Peyer's patch (tissue), 4 donors: ENCODE measurements around the gene PPP4R4. TPM values are rescaled to one million over a fixed set of nuclear protein-coding genes. Genes with fewer than 3 reads are reported as not detected.
"Not testable (repeated sequence)": the region's sequence is repeated elsewhere in the genome, so short reads cannot be mapped to it uniquely, and the experiment has no call there.

Experiments used
- DNase-seq, 3 donors: peaks; one replicate each; pipeline ENCODE4 v3.0.0-alpha.2; 2017 to 2019
- H3K27ac ChIP-seq, 4 donors: fragments of 200-600 bp; sonication (generic); one replicate each; pipeline ENCODE4 v1.5.1; 2016 to 2019
- H3K27me3 ChIP-seq, 2 donors: fragments of 200-600 bp; sonication (generic); one replicate each; pipeline ENCODE4 v1.5.1; 2019
- H3K36me3 ChIP-seq, 3 donors: fragments of 200-600 bp; sonication (generic); one replicate each; pipeline ENCODE4 v1.5.1; 2016 to 2019
- H3K4me1 ChIP-seq, 4 donors: fragments of 200-600 bp; sonication (generic); one replicate each; pipeline ENCODE4 v1.5.1; 2016 to 2019
- H3K4me3 ChIP-seq, 4 donors: fragments of 200-600 bp; sonication (generic); 1 replicate in 3 of 4; 2 replicates in 1 of 4; pipeline ENCODE4 v1.5.1; 2016 to 2019; ENCODE audit warnings: mild to moderate bottlenecking in 1 of 4
- H3K9me3 ChIP-seq, 4 donors: fragments of 200-600 bp; sonication (generic); one replicate each; pipeline ENCODE4 v1.5.1; 2016 to 2019; ENCODE audit warnings: mild to moderate bottlenecking in 1 of 4
- POLR2A ChIP-seq, 2 donors: fragments of 450-650 bp; IDR thresholded peaks; one replicate each; pipeline ENCODE4 v1.5.1; 2017; ENCODE audit warnings: antibody characterized with exemption in 2 of 2, mild to moderate bottlenecking in 2 of 2, moderate library complexity in 2 of 2
- total RNA-seq, 4 donors: library from RNA; depleted of rRNA; stranded (reverse); fragments of >200 nt; gene quantifications; one replicate each; pipeline ENCODE4 v1.1.0, GENCODE V29; 2016
- TF ChIP-seq, protein P1 (sequence below), 6 experiments: fragments of 450-650 bp in 4 of 6; fragments of 200-600 bp in 2 of 6; sonication (generic) in 1 of 6; IDR thresholded peaks; one replicate each; pipeline ENCODE4 v1.5.1; 2017 to 2019; ENCODE audit warnings: antibody characterized with exemption in 6 of 6, mild to moderate bottlenecking in 3 of 6, moderate library complexity in 1 of 6

The PPP4R4 gene
- total RNA-seq, 4 donors from 2014 or later = 2.5 to 5.0 TPM; not detected in 2

- TF ChIP-seq, protein P1, sequence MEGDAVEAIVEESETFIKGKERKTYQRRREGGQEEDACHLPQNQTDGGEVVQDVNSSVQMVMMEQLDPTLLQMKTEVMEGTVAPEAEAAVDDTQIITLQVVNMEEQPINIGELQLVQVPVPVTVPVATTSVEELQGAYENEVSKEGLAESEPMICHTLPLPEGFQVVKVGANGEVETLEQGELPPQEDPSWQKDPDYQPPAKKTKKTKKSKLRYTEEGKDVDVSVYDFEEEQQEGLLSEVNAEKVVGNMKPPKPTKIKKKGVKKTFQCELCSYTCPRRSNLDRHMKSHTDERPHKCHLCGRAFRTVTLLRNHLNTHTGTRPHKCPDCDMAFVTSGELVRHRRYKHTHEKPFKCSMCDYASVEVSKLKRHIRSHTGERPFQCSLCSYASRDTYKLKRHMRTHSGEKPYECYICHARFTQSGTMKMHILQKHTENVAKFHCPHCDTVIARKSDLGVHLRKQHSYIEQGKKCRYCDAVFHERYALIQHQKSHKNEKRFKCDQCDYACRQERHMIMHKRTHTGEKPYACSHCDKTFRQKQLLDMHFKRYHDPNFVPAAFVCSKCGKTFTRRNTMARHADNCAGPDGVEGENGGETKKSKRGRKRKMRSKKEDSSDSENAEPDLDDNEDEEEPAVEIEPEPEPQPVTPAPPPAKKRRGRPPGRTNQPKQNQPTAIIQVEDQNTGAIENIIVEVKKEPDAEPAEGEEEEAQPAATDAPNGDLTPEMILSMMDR (IDR thresholded peaks at IDR 0.05) = no peak
- no peak for TF ChIP-seq POLR2A (IDR thresholded peaks at IDR 0.05)
Observed at GRCh38 chr14:94244182-94244581, 70.1 kb downstream of the PPP4R4 start.

GRCh38 chr14:94264195-94264594 lies 90.1 kb downstream of the PPP4R4 start:
- H3K4me1 ChIP-seq = not testable (repeated sequence)

More at GRCh38 chr14:94244182-94244581, 70.1 kb downstream of the PPP4R4 start:
- H3K27ac ChIP-seq = no peak overlapping the region
- DNase-seq = no peak
- no peaks in the 10 kb centered on the region for H3K27me3 ChIP-seq
- H3K4me3 ChIP-seq = no peak overlapping the region
- H3K9me3 ChIP-seq = no peaks in the 10 kb centered on the region
- H3K4me1 ChIP-seq = no peaks in the 10 kb centered on the region
- H3K36me3 ChIP-seq = no peaks in the 10 kb centered on the region

DNA sequence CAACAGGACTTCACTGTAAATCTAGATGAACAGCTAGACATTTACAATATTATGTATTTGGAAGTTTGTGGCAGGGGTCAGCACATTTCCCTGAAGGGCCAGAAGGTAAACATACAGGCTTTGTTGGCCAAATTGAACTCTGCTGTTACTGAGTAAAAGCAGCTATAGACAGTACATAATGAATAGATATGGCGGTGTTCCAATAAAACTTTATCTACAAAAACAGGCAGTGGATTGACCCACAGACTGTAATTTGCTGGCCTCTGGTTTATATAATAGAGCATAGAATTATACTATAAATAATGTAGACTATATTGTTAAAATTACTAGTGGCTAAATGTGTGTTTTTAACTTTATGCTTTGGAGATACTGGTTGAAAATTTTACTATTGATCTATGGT lies 93.2 kb downstream of the PPP4R4 start:
- Histone ChIP-seq H3K36me3 (no peaks in the 10 kb centered on the region), H3K4me3 (no peak overlapping the region), H3K27ac (no peak overlapping the region), H3K4me1 (no peaks in the 10 kb centered on the region), H3K9me3 (no peaks in the 10 kb centered on the region), H3K27me3 (no peaks in the 10 kb centered on the region)
- DNase-seq = no peak
- TF ChIP-seq POLR2A (IDR thresholded peaks at IDR 0.05) = no peak
- TF ChIP-seq, protein P1 (IDR thresholded peaks at IDR 0.05) = no peak

More at GRCh38 chr14:94264195-94264594, 90.1 kb downstream of the PPP4R4 start:
- H3K27ac ChIP-seq, H3K36me3 ChIP-seq, H3K9me3 ChIP-seq, H3K27me3 ChIP-seq, H3K4me3 ChIP-seq, DNase-seq: not testable (repeated sequence)

DNA sequence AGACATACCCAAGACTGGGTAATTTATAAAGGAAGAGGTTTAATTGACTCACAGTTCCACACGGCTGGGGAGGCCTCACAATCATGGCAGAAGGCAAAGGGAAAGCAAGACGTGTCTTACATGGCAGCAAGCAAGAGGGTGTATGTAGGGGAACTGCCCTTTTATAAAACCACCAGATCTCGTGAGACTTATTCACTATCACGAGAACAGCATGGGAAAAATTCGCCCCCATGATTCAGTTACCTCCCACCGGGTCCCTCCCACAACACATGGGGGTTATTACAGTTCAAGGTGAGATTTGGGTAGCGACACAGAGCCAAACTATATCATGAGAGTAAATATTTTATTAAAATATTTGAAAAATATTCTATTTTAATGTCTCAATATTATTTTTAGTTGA lies 94.5 kb downstream of the PPP4R4 start:
- not testable (repeated sequence) for H3K27me3 ChIP-seq, H3K27ac ChIP-seq, DNase-seq, H3K9me3 ChIP-seq, H3K4me1 ChIP-seq, H3K4me3 ChIP-seq, H3K36me3 ChIP-seq

- Histone ChIP-seq H3K9me3 (no peaks in the 10 kb centered on the region), H3K27ac (no peak overlapping the region), H3K4me3 (no peak overlapping the region), H3K4me1 (no peaks in the 10 kb centered on the region), H3K27me3 (no peaks in the 10 kb centered on the region), H3K36me3 (no peaks in the 10 kb centered on the region)
- TF ChIP-seq, protein P1 (IDR thresholded peaks at IDR 0.05) = no peak
- no peak for TF ChIP-seq POLR2A (IDR thresholded peaks at IDR 0.05)
- no peak for DNase-seq
Observed at GRCh38 chr14:94269156-94269555, 95.0 kb downstream of the PPP4R4 start.

GRCh38 chr14:94276898-94277561 lies 102.9 kb downstream of the PPP4R4 start:
- not testable (repeated sequence) for H3K27me3 ChIP-seq, H3K27ac ChIP-seq, H3K4me1 ChIP-seq, H3K36me3 ChIP-seq, H3K9me3 ChIP-seq, H3K4me3 ChIP-seq
- peak in 1 of 3 donors; percentile 71 for DNase-seq

DNA sequence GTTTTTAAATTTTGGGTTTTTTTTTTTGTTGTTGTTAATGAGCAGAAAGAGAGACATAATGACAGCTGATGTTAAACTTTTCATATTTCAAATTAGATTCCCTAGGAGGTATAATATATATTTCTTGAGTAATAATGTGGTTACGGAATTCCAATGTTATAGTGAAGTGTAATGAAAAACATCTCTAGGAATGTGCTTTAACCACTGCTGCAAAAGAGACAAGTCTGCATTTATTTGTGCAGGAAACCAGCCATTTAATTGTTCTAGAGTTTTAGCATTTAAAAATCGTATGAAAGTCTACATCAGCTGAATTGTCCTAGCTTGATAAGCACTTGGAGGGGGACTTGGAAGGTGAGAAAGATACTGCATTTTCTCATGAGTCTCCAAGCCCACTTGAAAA lies 104.6 kb downstream of the PPP4R4 start:
- TF ChIP-seq, protein P1 (IDR thresholded peaks at IDR 0.05) = no peak
- no peak for TF ChIP-seq POLR2A (IDR thresholded peaks at IDR 0.05)
- no peaks in the 10 kb centered on the region for H3K4me1 ChIP-seq
- no peak overlapping the region for H3K4me3 ChIP-seq
- H3K27me3 ChIP-seq = no peaks in the 10 kb centered on the region
- H3K27ac ChIP-seq = no peak overlapping the region
- no peak for DNase-seq
- no peaks in the 10 kb centered on the region for H3K9me3 ChIP-seq
- no peaks in the 10 kb centered on the region for H3K36me3 ChIP-seq
